HG02852 (cell line): ENCODE data around the gene C6orf136.
"Not testable (repeated sequence)": the region's sequence is repeated elsewhere in the genome, so short reads cannot be mapped to it uniquely, and the experiment has no call there.

Source experiments
- ATAC-seq: cut with Tn5 transposase; IDR thresholded peaks from one replicate; pipeline ENCODE4 v1.9.1; 2021; ENCODE audit warnings: mild to moderate bottlenecking, moderate library complexity; ENCODE audit not compliant: unreplicated experiment

C6orf136 gene

DNA sequence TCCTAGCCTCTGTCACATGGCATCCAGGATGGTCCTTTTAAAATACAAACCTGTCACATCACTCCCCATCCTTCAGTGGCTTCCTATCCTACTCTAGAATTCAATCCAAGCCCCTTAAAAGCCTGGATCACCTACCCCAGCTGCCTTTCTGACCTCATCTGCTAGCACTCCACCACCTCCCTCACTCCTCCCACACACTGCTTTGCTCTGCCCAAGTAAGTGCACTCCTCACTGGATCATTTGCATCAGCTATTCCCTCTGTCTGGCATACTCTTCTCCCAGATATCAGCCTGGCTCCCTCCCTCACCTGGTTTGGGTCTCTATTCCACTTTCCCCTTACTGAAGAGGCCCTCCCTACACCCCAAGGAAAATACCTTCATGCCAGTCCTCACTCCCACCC, 10.5 kb downstream of the C6orf136 start:
- no peak for ATAC-seq

DNA sequence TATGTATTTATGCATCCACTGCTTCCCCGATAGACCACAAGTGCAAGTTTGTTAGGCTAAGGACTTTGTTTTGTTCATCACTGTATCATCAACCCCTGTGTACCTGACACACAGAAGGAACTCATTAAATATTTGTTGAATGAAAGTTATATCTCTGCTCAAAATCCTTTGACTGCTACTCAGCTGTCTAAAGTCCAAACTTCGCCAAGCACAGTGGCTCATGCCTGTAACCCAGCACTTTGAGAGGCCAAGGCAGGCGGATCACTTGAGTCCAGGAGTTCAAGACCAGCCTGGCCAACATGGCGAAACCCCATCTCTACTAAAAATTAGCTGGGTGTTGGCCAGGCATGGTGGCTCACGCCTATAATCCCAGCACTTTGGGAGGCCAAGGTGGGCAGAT, 11.0 kb downstream of the C6orf136 start:
- ATAC-seq, result not testable (repeated sequence)

DNA sequence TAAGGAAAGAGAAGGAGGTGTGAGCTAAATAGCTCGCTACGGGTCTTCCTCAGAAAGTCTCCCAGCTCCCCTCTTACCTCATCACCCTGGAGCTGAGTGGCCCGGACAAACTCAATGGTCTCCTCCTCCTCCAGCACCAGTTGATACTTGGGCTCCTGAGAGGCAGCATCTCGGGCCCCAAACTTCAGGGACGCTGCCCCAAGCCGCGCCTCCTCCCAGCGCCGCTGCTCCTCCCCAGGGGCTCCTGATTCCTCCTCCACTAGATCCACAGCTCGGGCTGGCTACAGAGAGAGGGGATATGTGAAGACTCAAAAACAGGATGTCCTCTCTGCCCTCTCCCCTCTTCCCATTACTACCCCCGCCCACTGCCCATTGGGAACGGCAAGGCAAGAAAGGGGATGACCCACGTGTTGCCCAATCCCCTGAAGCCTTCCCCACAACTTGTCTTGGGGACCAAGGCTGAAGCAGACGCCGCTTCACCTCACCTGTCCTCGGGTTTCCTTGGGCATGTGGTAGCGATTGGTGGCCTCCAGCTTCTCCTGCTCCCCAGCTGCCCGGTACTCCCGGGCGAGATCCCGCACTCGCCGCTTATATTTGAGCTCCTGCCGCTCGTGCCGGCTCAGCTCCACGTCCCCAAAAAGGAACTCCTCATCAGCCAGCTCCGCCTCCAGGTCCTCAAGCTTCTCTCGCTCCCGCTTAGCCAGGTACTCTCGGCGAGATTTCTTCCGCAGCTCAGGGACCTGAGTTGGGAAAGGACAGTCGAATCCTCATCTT, 18.2 kb downstream of the C6orf136 start:
- no peak for ATAC-seq

DNA sequence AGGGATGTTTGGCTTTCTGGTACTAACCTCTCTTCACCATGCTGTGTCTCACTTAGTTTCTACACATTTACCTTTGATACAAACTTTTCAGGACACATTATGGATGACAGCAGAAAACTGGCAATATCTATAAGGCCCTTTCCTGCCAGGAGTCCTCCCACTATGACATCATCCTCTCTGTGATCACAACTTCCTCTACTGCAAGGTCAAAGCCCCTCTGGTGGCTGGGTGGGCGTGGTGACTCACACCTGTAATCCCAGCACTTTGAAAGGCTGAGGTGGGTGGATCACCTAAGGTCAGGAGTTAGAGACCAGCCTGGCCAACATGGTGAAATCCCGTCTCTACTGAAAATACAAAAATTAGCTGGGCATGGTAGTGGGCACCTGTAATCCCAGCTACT, 19.4 kb downstream of the C6orf136 start:
- not testable (repeated sequence) for ATAC-seq

DNA sequence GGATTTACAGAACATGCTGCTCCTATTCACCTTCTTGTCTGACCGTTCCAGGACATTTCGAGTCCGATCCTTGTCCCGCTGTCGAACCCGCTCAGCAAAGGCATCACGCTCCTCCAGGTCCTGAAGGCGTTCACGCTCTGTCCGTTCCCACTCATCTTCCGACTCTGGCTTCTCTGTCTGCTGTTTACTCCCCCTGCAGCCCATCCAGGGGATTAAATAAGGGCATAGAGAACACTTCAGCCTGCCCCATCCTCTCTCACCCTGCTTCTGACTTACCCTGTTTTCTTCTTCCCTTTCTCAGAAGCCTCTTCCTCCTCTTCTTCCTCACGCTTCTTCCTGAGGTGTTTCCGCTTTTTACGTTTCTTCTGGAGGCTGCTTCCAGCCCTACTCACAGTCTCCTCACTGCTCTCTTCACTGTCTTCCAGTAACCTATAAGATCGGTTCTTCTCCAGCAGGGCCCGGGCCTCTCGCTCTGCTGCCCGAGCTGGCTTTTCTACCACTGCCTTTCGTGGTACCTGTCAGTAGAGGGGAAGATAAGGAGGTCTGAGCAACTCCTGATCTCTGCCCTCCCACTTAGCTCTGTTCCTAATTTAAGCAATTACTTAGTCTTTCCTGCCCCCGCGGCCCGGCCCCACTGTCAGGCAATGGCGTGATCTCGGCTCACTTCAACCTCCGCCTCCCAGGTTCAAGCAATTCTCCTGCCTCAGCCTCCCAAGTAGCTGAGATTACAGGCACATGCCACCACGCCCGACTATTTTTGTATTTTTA, 24.0 kb downstream of the C6orf136 start:
- no peak for ATAC-seq

DNA sequence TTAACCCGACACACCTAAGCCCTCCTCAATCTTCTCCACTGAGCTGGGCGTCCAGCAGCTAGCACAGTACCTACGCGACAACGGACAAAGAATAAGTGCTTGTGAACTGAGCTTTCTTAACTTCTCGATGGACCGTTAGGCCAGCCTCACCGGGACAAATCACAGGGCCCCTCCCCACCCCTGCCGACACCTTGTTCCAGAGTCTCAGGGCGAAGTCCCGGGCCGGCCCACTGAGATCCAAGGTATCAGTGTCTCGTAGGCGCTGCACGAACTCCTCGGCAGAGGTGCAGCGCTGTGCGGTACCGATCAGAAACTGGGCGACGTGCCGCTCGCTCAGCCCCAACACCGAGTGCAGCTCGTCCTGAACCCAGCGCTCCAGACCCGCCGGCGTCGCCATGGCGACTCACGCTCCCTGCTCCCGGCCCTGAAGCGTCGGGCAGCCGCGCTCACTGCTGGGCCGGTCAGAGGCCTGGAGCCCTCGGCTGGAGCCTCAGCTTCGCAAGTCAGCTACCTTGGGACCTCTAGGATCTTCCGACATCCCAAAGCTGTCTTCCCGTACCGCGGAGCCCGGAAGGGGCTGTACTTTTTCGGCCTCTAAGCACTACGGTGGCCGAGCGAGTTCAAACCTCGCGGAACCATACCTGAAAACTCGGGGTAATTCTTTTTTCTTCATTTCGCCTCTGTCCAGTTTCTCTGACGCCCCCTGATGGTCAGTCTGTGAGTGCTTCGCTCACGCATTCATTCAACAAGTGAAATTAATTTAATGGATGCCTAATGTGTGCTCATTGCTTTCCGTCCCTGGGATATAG, 25.7 kb downstream of the C6orf136 start, which contains the start of gene DHX16:
DHX16 (minus strand) TSS at position 562 of the 809 bp plus-strand sequence; CDS start at position 397, 165 bp downstream.
- no peak for ATAC-seq

DNA sequence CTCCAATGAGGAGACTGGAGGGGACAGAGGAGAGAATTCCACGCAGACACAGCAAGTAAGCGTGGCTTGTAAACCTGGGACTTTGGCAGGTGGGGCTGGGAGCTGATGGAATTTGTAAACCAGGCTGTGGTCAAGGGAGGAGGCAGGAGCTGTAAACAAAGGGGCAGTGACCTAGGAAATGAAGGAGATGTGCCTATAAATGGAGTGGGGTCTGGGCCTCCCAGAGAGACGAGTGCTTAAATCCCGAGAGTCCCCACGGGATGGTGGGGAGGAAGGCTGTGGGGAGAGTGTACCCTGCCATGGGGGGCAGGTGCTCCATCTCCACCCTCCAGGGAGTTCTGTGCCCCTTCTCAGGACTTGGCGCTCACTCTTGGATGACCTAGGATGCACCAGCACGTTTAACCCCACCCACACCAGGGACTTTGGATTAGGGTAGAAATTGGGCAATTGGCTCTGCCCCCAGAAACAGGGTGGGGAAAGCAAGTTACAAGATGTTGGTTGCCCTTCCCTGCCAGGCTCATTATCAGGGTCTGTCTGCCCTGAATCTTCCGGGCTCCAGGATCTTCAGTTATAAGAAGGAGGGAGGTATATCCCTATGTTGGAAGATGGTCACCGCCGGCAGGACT, 29.8 kb downstream of the C6orf136 start:
- ATAC-seq, result no peak

DNA sequence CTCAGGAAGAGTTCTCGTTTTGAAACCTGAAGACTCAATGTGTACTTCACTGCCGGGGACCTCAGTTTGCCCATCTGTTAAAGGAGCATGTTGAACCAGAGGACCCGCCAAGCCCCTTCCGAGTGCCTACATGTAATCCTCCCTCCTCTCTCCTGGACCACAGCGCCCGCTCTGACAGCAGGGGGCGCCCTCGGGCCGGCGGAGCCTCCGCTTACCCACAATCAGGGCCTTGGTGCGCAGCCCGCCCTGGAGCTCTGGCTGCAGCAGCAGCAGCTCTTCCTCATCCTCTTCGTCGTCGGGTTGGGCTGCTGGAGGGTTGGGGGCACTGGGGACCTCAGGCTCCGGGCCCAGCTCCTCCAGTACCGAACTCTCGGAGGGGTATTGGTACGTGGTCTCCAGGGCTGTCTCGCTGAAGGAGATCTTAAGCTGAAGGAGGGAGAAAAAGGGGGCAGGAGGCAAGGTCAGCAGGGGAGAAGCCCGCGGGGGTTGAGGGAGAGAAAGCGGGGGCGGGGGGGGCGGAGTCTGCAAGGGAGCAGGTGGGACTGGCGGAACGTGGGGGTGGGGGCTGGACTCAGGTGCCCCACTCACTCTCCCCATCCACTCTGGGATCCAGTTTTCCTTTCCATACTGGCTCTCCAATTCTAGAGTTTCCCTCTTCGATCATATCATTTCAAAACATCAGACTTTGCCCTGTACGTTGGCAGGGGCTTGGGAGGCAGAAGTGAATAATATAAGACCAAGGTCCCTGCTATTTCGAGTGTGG, 32.2 kb downstream of the C6orf136 start:
- ATAC-seq, result no peak

DNA sequence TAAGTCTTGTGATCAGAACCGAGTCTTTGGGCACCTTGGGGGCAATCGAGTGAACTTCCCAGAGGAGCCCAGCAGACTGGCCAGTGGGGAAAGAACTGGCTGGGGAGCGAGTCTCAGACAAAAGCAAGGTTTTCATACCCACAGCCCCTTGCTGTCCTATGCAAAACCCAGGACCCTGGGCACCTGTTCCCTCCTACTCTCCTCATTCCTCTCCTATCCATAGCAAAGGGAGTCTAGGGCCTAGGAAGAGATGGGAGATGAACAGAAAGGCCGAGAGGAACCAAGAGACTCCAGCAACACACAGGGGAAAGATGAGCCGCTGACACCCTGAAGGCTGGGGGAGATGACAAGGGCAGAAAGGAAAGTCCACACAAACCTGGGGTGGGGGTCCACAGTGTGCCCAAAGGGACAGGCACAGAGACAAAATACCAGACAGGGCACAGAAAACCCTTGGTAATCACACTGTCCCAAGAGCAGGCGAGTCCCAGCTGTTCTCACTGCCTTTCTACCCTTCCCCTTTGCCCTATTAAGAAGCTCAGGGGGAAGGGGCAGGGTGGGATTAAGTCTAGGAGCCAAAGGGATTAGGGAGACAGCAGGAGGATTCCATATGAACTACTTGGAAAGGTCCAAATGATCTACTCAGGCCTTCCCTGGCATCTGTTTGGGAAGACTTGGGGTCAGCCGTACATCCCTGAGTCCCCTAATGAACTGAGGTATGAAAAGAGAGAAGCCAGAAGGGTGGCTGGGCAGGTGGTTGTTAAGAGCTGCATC, 33.0 kb downstream of the C6orf136 start:
- ATAC-seq, result no peak

DNA sequence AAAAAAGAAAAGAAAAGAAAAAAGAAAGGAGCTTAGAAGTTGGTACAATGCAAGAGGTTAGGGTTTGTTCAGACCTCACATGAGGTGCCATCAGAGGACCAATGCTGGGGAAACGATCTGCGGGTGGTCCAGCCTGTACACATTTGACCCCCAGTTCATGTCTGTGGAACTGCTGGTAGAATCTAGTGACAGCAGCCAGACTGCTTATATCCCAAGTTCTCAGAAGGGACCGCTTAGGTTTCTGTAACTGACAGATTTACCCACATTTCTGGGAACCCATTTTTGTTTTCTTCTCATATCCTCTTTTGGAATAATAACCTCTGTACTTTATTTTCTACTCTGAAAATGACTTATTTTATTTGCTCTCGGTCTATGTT, 34.8 kb downstream of the C6orf136 start:
- ATAC-seq, result no peak

DNA sequence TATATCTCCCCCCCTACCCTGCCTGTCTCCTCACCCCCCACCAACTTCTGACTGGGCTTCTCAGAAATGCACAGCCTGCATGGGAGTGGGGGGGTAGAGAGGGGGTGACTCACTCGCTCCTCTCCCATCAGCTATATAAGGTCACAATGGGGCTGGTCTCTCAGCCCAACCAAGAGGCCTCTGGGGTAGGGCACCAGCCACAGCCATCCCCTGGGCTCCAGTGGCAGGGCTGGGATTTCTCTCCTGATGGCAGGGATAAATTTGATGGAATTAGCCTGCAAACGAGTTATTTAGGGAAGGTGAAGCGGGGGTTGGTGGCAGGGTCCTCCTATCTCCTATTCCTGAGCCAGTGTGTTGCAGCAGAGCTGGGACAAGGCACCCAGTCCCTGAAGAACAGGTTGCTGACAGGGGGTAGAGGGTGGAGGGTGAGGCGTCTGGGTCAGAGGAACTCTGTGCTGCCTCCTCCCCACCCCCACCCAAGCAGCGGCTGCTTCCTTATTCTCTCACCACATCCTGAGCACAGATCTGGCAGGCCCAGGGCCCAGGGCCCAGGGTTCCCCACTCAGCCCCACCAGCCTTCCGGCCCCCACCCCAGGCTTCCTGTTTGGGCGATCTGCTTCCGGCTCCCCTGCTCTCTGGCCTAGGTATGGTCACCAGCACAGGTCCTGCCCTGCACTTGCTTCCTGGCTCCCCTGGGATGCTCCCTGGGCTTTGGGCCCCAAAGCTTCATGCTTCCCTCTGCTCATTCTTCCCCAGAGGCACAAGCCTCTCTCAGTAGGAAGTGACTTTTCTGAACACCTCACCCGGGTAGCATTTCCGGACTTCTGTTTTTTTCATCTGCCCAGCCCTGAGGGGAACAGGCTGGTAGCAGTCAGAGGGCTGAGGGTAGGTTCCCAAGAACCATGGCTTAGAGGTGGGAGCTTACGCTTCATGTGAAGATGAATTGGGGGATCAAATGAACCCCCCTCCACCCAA, 35.5 kb downstream of the C6orf136 start:
- ATAC-seq, result peak; percentile 36

DNA sequence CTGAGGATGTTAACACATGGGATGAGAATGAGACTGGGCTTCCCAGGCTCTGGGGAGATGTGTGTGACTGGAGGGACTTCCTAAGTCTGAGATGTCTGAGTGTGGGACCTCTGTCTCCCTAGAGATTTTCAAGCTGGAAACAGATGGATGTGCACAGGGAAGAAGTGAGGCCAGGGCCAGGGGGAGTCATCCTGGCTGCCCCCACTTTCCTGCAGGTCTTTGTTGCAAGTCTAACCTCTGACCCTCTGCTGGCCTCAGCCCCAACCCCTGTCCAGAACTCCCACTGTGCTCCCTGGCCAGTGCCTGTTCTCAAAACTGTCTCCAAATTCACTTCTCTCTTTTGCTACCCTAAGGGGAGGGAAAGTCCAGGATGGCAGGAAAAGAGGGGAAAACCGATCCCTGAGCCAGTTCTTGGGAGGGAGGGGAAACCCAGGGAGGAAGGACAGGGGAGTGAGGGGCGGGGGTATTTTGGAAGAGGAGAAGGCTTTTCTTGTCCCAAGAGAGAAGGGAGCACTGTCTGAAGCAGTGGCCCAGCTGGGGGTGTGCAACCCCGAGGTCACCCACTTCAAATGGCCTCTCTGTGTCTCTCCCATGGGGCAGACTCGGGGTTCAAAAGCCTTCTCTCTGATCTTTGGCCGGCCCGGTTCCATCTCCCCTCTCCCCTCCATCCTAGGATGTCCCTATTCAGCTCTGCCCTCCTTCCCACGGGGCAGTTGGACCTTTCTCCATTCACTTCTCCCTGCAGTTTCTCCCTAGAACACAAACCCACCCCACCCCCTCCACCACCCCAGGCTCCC, 36.4 kb downstream of the C6orf136 start:
- no peak for ATAC-seq

DNA sequence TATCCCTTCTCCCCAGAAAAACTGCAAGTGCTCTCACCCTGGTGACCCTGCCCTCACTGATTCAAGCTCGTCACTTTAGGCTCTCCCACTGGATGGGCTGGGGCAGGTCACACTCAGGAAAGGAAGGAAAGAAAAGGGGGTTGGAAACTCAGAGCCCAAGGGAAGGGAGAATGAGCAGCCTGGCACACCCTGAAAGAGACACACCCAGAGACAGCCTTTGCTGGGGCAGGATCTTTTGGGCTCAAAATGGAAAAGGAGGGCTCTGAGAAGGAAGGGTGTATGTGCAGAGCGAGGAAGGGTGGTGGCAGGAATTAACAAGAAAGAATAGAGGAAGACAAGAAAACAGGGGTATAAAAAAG, 37.0 kb downstream of the C6orf136 start:
- no peak for ATAC-seq

DNA sequence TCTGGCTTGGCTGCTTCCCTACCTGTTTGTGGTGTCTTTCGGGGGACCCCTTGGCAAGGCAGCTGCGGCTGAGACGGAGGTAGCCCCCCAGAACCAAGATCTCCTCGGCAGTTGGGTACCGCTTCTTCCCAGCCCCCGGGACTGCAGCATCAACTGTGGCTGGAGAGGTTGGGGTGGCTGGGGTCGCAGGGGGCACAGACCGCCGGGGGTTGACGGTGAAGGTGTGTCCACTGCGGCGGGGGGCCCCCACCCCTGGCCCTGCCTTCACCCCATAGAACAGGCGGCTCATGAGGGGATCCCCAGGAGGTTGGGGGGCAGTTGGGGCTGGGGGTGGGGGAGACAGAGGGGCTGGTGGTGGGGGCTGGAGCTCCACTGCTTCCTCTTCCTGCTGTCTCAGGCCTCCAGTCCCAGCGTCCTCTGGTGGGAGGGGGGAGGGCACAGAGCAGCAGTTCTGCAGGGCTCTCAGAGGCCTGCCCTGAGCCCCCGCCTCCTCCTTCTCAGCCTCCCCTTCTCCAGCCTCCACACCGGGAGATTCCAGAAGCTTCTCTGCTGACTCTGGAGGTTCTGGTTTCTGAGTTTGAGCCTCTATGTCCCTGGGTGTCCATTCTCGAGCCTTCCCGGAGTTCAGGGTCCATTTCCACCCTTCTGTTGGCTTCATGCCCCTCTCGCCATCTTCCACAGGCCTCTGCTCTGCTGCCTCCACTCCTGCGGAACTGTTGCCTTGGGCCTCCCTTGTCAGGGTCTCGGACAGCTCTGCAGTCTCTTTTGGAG, 37.6 kb downstream of the C6orf136 start:
- no peak for ATAC-seq

DNA sequence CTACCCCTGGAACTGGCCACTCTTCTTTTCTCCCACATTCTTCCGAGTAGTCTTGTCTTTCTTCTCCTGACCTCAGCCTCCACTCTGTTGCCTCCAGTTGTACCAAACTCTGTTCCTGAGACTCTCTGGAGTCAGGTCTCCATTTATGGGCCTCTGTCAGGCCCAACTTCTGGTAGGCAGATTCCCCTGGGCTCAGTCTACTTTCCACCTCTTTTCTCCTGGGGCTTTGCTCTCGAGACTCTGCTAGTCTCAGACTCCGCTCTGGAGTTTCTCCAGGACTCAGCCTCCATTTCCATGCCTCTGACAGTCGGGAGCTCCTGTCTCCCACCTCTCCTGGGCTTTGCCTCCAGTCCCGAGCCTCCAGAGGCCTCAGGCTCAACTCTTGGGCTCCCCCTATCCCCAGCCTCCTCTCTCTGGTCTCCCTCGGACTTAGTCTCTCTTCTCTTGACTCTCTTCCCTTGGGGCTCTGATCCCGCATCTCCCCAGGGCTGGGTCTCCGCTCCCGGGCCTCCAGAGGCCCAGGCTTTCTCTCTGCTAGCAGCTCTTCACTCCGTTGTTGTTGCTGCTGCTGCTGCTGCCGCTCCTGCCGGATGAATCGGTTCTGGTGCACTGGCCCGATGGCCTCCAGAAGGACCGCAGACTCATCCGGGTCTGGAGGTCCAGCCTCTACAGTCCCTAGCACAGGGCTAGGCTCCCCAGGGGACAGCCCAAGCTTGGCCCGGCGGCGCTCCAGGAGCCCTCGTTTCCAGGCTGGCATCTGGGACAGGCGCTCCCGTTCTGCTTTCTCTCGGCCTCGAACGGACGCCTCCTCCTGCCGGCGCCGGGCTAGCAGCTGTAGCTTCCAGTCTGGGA, 38.5 kb downstream of the C6orf136 start:
- ATAC-seq, result no peak
